GM21737 (cell line): ENCODE data around the gene HMCN1.

Source experiments
- ATAC-seq: cut with Tn5 transposase; IDR thresholded peaks from one replicate; pipeline ENCODE4 v1.9.1; 2021; ENCODE audit warnings: mild to moderate bottlenecking, moderate library complexity; ENCODE audit not compliant: unreplicated experiment

The HMCN1 gene

GRCh38 chr1:186215636-186216035 lies 481.4 kb downstream of the HMCN1 start:
- ATAC-seq: no peak

GRCh38 chr1:186218654-186219352 lies 484.6 kb downstream of the HMCN1 start:
- no peak for ATAC-seq

GRCh38 chr1:186220067-186220466 lies 485.9 kb downstream of the HMCN1 start:
- ATAC-seq: no peak

- no peak for ATAC-seq
These were observed 486.7 kb downstream of the HMCN1 start for GRCh38 chr1:186220911-186221310.

- no peak for ATAC-seq
These were observed 490.9 kb downstream of the HMCN1 start for GRCh38 chr1:186225096-186225495.

- no peak for ATAC-seq
These were observed 494.6 kb downstream of the HMCN1 start for GRCh38 chr1:186228749-186229148.

GRCh38 chr1:186231861-186232436 lies 497.8 kb downstream of the HMCN1 start:
- ATAC-seq: no peak

- no peak for ATAC-seq
These were observed 500.9 kb downstream of the HMCN1 start for GRCh38 chr1:186234976-186235686.

- no peak for ATAC-seq
These were observed 501.5 kb downstream of the HMCN1 start for GRCh38 chr1:186235696-186236095.

GRCh38 chr1:186236921-186237320 lies 502.7 kb downstream of the HMCN1 start:
- ATAC-seq: no peak

- ATAC-seq: no peak
These were observed 505.0 kb downstream of the HMCN1 start for GRCh38 chr1:186239171-186239570.

GRCh38 chr1:186240436-186240835 lies 506.2 kb downstream of the HMCN1 start:
- ATAC-seq: no peak
